GM21367 (cell line): ENCODE measurements around the gene KIF5C.

Experiments used
- ATAC-seq: cut with Tn5 transposase; IDR thresholded peaks from one replicate; pipeline ENCODE4 v1.9.1; 2021; ENCODE audit not compliant: unreplicated experiment

Gene KIF5C

DNA sequence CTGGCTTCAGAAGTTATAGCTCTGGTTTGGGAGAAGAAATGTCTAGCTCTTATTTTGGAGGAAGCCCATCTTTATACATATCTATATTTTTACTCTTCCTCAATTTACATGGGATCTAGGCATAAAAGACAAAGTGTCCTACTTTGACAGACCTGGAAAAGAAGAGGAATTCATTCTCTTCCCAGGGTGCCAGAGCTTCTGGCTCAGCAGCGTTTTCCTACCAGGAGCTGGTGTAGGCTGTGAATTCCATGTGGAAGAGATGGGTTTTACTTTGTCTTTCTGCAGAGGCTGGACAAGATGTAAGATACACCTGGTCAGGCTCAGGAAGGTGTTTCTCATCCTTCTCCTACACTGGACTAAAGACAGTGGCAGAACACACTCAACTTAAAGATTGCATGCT lies 113.3 kb downstream of the KIF5C start:
- ATAC-seq: no peak

GRCh38 chr2:148989882-148990493 lies 115.0 kb downstream of the KIF5C start:
- peak; percentile 92 for ATAC-seq

GRCh38 chr2:148990968-148991367 lies 115.9 kb downstream of the KIF5C start:
- ATAC-seq: no peak

DNA sequence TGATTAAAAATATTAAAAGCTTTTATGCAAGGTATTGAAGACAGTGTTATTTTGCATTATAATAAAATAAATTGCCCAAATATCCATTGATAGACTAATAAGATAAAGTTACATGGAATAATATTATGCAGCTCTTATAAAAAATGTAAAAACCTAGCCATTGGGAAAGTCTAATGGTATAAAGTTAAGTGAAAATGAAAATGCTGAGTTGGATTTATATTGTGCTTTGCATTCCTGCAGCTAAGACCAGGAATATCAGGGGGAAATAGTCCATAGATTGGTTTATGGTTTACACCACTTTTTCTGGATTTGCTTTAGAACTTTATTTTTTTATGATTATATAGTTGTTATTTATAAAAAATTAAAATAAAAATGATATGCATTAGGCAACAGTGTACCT lies 117.4 kb downstream of the KIF5C start:
- no peak for ATAC-seq

DNA sequence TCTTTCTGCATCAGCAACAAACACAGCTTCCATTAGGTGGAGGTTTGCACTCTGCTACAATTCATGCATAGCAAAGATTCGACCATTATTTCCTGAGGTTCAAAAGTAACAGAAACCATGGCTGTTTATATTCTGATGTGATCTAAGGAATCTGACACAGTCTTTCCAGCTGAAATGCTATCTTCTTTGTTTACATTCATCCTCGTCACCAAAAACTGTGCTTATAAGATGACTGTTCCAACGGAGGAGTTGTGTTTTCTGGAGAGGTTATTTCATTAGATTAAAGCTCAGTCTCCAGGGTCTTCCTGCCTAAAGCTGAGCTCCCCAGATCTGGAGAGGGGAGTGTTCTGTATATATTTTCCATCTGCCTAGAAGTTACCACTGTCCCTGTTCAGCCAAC lies 118.3 kb downstream of the KIF5C start:
- no peak for ATAC-seq

DNA sequence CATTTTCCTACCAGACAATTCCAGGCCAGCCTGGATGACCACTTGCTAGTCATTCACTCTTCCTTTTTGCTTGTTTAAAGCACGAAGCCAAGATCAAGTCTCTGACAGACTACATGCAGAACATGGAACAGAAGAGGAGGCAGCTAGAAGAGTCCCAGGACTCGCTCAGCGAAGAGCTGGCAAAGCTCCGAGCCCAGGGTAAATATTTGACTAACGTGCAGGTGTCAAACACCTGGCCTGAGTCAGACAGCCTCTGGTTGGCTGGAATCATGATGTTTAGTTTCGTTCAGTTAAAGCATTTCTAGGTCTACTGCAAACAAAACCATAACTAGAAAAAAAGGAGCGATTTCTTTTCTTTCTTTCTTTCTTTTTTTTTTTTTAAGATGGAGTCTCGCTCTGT lies 119.3 kb downstream of the KIF5C start:
- ATAC-seq: no peak

- no peak for ATAC-seq
Observed at GRCh38 chr2:148996805-148997204, 121.8 kb downstream of the KIF5C start.

DNA sequence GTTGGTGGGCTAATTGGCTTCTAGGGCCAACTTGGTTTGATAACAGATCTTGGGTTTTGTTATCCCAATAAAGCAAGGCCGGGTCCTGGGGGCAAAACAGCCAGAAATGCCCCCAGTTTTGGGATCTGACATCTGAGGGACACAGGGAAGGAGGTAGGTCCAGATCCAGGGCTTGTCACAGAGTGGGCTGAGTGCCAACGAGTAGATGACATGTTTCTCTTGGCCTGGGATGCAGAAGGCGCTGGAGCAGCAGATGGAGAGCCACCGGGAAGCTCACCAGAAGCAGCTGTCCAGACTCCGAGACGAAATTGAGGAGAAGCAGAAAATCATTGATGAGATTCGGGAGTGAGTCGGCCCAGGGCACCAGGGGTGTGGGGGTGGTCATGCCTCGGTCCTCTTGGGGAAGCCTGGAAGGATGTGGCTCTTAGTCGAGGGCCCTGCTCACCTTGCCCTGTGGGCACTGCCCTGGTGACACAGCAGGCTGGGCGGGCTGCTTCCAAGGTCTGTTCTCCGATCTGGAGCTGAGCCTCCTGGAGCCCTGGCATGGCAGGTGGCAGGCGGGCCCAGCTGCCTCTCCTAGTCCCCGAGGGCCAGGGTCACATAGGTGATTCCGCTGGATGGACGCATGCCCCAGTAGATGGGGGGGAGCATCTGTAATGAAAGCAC lies 123.3 kb downstream of the KIF5C start:
- ATAC-seq: no peak

- ATAC-seq: no peak
Observed at GRCh38 chr2:148998831-148999200, 123.8 kb downstream of the KIF5C start.

- ATAC-seq: no peak
Observed at GRCh38 chr2:148999451-148999921, 124.5 kb downstream of the KIF5C start.

- ATAC-seq: no peak
Observed at GRCh38 chr2:149000158-149000938, 125.3 kb downstream of the KIF5C start.

GRCh38 chr2:149001496-149001895 lies 126.5 kb downstream of the KIF5C start:
- no peak for ATAC-seq

DNA sequence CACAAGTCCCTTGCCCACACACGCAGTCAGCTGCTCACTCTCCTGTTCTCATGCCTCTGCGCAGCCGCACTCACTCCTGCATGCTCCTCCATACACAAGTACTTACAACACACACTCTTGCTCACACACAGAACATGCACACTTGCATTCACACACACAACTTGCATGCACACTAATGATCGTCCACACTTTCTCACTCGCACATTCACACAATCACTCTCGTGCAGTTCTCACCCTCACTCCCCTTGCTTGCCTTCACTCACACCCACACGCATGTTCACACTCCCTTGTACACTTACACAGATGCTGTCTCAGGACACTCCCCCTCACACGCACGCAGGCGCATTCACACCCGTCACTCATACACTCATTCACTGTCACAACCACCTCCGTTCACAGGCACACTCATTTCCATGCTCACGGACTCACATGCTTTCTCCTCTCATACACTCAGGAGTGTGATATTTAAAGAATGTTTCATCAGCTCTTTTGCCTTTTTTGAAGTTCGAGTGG lies 127.4 kb downstream of the KIF5C start:
- no peak for ATAC-seq

DNA sequence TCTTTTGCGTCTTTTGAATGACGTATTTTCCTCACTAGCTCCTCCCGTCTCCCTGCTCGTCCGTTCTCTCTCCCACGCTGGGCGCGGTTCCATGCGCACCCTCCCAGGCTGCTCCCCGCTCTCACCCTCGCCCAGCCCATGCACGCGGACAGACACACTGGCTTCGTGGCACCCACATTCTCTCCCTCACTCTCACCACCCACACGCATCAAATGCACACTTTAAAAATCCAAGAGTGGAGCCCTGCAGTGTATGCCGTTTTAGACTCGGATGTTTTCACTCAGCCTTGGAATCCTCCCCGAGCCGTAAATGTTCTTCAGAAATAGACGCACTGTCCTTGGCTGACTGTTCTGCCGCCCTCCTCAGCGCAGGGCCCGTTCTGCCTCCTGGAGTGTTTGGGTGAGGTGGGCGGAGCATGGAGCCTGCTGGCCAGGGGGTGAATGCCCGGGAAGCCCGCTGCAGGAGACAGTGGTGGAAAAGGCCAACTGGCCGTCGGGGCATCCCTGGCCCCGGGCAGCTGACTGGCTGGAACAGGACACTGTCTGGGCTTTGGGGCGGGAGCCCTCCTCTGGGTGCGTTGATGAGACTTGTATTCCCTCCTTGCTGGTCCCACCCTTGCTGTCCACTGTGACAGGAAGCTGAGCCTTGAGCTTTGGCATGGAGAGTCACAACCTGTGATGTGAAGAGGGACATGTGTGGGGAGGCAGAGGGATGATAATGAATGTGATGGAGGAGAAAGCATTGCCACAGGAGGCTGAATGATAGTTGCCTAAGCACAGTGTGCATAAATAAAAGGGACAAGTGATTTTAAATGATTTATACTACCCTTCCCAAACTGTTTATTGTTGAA lies 128.1 kb downstream of the KIF5C start:
- ATAC-seq: no peak

- no peak for ATAC-seq
Observed at GRCh38 chr2:149004836-149005235, 129.8 kb downstream of the KIF5C start.

DNA sequence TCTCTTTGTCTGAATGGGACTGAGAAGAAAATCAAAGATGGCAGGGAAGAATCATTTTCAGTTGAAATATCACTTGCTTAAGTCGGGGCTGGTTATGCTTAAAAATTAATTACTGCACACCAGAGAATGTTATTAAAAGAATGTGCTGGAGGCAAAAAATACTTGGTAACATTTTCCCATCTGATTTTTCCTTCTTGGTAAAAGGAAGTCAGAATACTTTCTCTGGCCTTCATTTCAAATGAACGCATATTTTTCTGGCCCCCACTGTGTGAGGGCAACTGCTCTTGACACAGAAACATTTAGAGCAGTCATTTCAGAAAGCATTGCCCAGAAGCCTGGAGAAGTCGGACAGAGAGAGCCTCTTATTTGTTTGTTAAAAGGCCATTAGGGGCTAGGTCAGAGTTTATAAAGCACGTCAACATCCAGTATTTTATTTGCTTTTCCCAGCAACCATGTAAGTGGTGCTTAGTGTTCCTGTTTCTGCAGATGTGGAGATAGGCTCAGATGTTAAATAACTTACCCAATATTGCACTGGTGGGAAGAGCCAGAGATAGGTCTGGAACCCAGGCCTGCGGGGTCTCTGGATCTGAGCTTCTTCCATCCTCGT lies 130.5 kb downstream of the KIF5C start:
- no peak for ATAC-seq

DNA sequence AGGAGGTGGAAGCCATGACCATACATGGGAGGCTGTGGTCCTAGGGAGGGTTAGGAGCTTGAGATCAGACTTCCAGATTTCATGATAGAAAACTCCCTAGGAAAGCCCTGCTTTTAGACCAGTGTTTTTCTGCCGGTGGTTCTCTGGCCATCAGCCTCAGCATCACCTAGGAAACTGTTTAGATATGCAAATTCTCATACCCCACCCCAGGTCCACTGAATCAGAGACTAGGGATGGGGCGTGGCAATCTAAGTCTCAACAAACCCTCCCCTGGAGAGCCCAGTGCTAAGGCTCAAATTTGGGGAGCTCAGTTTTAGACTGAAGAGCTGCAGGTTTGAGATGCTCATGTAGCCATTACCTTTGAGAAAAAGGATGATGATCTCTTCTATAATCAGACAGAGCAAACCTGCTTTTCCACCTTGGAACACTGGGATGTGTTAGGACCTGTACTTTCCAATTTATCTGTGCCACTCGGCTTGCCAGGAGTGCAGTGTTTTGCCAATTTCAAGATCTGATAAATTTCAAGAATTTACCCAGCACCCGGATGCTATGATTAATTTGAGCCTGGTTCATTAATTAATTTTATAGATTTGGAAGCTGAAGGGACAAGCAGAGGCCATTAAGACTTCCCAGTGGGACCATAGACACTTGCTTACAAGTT lies 132.0 kb downstream of the KIF5C start:
- ATAC-seq: no peak

DNA sequence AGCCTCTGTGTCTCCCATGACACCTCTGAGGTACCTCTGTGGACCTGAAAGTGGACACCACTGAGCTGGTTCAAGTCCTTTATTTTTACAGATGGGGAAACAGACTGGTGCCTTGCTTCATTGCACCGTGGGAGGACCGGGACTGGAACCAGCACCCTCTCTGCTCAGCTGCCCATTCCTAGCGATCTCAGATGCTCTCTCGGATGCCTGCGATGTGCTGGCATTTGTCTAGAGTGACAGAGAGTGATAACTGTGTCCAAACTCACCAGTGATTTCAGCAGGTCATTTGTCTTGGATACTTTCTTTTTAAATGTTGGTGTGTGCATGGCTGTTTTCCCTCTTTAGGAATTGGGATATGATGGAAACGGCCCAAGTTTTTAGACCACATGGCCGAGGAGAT lies 133.4 kb downstream of the KIF5C start:
- no peak for ATAC-seq

GRCh38 chr2:149009576-149010461 lies 134.8 kb downstream of the KIF5C start:
- ATAC-seq: no peak
